Stimulated activated CD4-positive, alpha-beta T cell treated with anti-CD3 and anti-CD28 coated beads, Interleukin-1b, Interleukin-23, amount 100 ng/mL, for 48 hours (primary cell): ENCODE results near the gene CEP170B.
"Not testable (repeated sequence)": the region's sequence is repeated elsewhere in the genome, so short reads cannot be mapped to it uniquely, and the experiment has no call there.

Experiments used
- DNase-seq: peaks from one replicate; pipeline ENCODE4 v3.0.0-alpha.2; 2020

CEP170B gene

DNA sequence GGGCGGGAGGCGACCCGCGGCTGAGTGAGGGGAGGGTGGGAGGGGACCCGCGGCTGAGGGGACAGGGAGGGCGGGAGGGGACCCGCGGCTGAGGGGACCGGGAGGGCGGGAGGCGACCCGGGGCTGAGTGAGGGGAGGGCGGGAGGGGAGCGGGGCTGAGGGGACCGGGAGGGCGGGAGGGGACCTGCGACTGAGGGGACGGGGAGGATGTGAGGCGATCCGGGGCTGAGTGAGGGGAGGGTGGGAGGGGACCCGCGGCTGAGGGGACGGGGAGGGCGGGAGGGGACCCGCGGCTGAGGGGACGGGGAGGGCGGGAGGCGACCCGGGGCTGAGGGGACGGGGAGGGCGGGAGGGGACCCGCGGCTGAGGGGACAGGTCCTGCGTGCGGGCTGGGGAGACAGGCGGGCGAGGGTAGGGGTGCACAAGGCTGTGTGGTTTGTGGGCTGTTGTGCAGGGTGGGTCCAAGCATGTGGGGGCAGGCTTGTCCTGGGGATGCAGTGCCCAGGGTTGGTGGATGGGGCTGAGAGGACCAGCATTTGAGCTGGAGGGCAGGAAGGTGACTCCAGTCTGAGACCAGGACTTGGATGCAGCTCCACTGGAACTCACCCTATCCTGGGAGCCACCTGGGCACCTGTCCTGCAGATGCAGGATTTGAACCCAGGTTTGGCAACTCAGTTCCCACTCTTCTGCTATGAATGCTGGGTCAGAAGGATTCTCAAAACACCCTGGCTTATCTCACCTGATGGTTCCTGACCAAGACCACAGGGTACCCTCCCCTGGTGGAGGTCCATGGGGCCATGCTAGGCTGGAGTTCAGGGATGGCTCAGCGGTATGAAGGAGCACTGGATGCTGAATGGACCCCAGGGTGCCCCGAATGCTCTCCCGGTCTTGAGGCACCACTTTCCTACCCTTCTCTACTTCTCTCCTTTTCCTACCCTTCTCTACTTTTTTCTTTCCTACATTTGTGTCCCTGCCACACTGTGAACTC lies 69.0 kb downstream of the CEP170B start:
- DNase-seq, result no peak

DNA sequence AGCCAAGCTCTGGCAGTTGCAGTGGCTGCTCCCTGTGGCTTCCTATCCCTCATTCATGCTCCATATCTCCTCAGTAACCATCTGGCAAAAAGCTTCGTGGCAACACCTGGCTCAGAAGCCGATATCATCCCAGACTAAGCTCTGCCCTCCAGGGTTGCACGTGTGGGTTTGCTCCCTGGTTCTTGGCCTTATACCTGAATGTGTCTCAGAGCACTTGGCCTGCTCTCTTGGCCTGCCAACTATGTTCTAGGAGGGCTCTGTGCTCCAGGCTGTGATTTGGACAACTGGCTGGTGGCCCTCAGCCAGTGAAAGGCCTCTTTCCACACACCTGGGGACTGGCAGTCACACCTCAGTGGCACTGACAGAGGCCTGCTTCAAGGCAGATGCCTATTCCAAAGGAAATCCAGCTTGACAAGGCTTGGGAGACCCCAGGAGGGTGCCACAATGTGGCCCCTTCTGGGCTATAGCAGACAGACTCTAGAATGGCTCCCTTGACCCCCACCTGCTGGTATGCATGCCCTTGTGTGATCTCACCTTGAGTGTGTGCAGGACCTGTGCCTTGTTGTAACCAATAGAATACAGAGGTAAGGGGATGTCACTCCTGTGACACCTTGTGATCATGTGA lies 70.1 kb downstream of the CEP170B start:
- no peak for DNase-seq

DNA sequence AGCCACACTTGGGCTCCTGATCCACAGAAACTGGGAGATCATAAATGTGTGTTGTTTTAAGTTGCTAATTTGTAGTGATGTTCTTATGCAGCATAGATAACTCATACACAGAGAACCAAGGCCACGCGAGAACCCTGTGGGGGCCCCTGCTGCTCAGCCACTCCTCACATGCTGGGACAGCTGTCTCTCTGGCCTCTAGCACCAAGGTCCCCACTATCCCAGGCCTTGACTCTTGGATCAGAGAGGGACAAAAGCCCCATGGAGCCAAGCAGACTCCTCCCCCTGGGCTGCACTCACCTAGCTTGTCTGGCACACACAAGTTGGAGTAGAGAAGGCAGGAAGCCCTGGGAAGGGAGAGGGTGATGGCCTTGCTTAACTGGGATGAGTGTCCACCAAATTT lies 70.9 kb downstream of the CEP170B start:
- no peak for DNase-seq

DNA sequence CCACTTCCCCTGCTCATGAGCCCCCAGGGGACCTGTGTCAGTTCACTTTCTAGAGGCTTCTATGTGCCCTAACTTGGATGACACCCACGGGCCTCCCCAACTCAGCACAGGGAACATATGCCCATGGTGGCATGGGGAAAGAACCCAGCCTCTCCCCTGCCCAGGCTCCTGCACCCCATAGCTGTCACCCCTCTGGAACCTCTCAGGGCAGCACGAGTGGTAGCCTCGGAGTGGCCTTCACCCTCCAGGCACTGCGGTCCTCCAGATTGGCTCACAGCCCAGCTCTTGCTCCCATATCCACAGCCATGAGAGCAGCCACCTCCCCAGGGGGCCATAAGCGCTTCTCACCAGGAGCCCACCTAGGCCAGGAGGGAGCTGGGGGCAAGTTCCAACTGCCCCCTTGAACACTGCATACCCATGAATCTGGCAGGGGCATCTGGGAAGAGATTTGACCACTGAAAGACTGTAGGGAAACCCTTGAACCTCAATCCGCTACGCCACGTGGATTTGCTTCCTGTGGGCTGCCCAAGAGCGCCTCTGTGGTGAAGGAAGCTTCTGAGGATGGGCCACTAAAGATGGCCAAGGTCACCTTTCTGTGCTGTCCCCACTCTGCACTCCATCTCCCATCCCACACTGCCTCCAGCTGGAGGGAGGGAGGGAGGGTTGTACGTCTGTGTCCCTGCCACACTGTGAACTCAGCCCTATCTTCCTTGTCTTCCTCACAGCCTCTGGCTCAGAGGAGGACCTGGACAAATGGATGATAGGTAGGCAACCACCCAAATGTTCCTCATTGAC lies 71.5 kb downstream of the CEP170B start:
- DNase-seq, result no peak

DNA sequence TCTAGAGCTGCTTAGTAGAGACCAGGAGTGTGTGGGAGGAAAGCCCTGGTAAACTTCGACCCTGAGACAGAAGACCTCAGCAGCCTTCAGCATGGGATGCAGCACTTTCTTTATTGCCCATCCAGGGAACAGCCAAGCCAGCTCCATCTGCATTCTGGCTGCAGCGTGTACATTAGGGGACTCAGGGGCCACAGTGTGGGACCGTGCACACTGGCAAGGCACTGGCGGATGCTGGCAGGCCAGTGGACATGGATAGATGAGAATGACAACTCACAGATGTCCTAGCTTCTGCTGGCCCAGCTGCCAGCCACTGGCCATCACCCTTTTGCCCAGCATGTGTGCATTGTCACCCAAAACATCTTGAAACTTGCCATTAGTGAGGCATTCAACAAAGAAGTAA lies 72.1 kb downstream of the CEP170B start:
- no peak for DNase-seq

DNA sequence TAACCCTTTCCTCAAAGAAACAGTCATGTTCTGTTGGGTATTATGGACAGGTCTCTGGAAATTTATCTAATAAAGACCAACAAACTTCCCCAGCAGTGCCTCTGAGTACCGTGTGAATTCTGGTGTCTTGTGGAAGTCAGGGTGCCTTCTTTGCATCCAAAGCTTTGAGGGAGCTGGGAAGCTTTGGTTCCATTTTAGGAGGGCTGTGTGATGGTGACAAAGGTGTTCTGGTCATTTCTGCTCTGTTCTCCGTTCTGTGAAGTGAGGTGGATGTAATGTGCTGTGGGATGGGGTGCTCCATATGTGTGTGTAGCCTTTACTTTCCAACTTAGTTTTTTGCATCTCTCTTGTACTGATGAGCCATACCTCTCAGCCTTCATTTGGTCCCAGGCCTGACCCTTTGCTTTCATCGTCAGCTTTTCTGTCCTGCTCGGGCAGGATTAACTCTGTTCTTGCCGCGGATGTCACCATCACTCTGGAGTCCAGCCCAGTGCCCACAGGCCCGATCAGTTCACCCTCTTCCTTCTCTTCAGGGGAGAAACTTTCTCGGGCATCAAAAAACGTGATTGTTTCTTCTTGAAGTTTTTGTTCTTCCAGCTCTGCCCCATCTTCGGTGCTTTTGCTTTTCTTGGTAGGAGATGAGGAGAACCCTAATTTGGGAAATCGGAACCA lies 72.8 kb downstream of the CEP170B start:
- DNase-seq, result no peak

DNA sequence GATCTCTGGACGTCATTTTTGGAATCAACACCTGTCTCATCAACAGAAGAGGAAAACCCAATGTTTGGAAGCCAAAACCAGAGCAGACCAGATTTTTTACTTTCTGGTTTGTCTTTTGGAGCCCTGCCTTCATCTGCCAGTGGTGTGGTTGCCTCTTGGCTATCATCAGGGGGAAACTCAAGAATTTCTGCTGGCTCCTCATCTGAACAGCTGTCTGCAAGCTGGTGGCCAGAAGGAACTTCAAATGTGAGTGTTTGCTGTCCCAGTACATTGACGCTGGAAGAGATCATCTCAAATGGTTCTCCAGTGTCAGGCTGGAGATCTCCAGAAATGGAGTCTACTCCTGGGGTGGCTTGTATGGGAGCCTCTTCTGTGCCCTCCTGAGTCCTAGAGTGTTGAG lies 73.4 kb downstream of the CEP170B start:
- DNase-seq, result no peak

DNA sequence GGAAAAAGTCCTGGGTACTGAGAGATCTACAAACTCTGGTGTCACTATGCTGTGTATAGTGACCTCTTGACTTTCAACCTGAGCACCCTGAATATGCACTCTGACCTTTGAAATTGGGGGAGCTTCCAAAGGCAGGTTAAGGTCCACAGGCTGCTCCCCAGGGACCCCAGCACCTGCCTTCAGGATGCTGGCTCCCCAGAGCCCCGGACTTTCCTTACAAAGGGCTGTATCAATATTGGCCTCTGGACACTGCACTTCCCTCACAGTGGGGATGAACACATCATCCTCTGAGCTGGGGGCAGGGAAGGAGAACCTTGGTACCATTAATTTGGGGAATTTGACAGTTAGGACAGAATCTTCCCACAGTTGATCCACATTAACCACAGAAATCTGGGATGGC lies 73.9 kb downstream of the CEP170B start:
- DNase-seq, result no peak

DNA sequence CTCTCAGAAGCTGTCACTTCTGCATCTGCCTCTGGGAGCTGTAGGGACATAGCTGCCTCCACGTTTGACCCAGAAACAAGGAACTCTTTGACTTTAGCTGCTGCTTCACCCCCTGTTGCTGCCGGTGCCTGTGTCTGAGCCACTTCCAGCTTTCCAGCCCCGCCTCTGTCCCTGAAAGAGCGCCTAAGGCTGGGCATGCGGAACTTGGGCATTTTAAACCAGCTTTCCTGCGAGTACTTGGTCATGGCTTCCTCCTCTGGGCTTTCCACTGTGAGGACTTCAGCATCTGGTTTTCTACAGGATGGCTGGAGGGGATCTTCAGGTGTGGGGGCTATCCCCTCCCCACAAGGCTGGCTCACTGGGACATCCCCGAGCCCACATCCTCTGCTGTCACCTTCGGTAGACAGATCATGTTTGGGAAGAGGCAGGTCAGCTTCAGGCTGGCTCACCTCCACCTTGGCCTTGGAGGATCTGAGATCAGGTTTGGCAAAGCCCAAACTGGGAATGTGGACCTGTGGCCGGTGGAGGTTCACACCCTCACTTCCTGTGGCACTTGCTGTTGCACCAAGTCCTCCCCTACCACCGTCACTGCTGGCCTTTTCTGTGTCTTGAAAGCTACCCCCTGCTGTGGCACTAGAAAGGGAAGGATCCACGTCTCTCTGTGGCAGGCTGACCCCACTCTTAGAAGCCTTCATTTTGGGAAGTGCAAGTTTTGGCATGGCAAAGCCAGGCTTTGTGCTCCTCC lies 74.8 kb downstream of the CEP170B start:
- no peak for DNase-seq

DNA sequence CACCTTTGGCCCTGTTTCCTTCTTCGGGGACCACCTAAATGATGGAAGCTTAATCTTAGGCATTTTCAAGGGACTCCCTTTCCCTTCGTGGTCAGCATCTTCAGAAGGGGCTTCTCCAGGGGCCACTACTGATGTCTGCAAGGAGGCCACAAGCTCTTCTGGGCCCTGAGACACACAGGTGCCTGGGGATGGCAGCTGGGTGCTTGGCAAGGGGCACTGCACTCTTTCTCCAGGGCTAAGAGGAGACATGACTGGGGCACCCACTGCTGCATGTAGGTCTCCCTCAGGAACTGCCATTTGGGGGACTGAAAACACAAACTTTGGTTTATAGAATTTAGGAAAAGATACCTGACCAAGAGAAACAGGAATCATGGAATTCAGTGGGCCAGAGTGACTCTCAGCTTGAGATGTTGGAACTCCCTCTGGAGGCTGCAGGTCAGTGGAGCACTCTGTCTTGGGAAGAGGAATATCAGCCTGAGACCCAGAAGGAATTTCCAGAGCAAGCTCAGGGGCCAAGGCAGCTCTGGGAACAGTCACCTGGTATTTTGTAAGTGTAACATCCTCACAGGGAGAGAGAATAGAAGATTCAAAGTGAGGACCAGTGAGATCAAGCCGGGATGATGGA lies 75.6 kb downstream of the CEP170B start:
- no peak for DNase-seq

DNA sequence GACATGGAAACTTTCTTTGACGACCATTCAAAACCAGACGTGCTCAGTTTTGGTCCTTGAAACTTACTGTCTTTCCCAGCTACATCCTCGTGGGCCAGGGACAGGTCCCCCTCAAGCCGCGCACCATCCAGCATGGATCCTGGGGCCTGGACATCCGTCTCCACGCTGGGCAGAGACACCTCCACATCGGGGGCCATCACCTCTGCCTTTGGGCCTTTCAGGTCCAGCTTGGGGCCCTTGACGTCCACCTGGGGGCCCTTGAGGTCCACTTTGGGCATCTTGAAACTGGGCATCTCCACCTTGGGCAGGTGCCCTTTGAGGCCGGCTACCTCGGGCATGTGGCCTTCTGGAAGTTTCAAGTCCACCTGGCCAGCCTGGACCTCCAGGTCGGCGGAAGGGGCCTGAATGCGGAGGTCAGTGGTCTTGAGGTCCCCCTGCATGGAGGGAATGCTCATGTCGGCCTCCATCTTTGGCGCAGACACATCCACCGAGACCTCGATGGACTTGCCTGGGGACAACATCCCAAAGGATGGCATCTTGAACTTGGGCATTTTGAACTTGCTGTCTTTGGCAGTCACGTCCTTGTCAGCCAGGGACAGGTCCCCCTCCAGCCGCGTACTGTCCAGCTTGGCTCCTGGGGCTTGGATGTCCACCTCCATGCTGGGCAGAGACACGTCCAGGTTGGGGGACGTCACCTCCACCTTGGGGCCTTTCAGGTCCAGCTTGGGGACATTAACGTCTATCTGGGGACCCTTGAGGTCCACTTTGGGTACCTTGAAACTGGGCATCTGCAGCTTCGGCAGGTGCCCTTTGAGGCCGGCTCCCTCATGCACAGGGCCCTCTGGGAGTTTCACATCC lies 76.7 kb downstream of the CEP170B start:
- no peak for DNase-seq

DNA sequence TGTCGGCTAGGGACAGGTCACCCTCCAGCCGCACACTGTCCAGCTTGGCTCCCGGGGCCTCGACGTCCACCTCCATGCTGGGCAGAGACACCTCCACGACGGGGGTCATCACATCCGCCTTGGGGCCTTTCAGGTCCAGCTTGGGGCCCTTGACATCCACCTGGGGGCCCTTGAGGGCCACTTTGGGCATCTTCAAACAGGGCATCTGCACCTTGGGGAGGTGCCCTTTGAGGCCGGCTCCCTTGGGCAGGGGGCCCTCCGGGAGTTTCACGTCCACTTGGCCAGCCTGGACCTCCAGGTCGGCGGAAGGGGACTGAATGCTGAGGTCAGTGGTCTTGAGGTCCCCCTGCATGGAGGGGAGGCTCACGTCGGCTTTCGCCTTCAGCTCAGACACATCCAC lies 77.5 kb downstream of the CEP170B start:
- DNase-seq, result no peak

DNA sequence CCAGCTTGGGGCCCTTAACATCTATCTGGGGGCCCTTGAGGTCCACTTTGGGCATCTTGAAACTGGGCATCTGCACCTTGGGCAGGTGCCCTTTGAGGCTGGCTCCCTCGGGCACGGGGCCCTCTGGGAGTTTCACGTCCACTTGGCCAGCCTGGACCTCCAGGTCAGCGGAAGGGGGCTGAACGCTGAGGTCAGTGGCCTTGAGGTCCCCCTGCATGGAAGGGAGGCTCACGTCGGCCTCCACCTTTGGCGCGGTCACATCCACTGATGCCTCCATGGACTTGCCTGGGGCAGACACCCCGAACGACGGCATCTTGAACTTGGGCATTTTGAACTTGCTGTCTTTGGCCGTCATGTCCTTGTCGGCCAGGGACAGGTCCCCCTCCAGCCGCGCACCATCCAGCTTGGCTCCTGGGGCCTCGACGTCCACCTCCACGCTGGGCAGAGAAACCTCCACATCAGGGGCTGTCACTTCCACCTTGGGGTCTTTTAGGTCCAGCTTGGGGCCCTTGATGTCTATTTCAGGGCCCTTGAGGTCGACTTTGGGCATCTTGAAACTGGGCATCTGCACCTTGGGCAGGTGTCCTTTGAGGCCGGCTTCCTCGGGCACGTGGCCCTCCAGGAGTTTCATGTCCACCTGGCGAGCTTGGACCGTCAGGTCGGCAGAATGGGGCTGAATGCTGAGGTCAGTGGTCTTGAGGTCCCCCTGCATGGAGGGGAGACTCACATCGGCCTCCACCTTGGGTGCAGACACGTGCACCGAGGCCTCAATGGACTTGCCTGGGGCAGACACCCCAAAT lies 78.3 kb downstream of the CEP170B start:
- DNase-seq, result not testable (repeated sequence)

DNA sequence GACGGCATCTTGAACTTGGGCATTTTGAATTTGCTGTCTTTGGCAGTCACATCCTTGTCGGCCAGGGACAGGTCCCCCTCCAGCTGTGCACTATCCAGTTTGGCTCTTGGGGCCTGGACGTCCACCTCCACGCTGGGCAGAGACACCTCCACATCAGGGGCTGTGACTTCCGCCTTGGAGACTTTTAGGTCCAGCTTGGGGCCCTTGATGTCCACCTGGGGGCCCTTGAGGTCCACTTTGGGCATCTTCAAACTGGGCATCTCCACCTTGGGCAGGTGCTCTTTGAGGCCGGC lies 78.9 kb downstream of the CEP170B start:
- DNase-seq, result not testable (repeated sequence)

DNA sequence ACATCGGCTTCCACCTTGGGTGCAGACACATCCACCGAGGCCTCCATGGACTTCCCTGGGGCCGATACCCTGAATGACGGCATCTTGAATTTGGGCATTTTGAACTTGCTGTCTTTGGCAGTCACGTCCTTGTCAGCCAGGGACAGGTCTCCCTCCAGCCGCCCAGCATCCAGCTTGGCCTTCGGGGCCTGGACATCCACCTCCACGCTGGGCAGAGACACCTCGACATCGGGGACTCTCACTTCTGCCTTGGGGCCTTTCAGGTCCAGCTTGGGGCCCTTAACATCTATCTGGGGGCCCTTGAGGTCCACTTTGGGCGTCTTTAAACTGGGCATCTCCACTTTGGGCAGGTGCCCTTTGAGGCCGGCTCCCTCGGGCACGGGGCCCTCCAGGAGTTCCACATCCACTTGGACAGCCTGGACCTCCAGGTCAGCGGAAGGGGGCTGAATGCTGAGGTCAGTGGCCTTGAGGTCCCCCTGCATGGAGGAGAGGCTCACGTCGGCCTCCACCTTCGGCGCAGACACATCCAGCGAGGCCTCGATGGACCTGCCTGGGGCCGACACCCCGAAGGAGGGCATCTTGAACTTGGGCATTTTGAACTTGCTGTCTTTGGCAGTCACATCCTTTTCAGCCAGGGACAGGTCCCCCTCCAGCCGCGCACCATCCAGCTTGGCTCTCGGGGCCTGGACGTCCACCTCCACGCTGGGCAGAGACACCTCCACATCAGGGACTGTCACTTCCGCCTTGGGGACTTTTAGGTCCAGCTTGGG lies 79.6 kb downstream of the CEP170B start:
- not testable (repeated sequence) for DNase-seq

DNA sequence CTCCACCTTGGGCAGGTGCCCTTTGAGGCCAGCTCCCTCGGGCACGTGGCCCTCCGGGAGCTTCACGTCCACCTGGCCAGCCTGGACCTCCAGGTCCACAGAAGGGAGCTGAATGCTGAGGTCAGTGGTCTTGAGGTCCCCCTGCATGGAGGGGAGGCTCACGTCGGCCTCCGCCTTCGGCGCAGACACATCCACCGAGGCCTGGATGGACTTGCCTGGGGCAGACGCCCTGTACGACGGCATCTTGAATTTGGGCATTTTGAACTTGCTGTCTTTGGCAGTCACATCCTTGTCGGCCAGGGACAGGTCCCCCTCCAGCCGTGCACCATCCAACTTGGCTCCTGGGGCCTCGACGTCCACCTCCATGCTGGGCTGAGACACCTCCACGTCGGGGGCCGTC lies 80.2 kb downstream of the CEP170B start:
- DNase-seq, result not testable (repeated sequence)
